Hematopoietic multipotent progenitor cell treated with erythropoietin and hydrocortisone succinate and interleukin-3 and kit ligand, for 17 days (in vitro differentiated cells): ENCODE results near the gene PLK5.
"Not testable (repeated sequence)": the region's sequence is repeated elsewhere in the genome, so short reads cannot be mapped to it uniquely, and the experiment has no call there.

Experiments
- DNase-seq: peaks from one replicate; pipeline ENCODE4 v3.0.0-alpha.2; 2015; ENCODE audit warnings: low spot score

Gene PLK5

GRCh38 chr19:1525343-1525742 lies 1.5 kb downstream of the PLK5 start:
- DNase-seq = no peak

GRCh38 chr19:1526066-1526778 lies 2.3 kb downstream of the PLK5 start:
- no peak for DNase-seq

- DNase-seq = no peak
Observed at GRCh38 chr19:1526979-1527649, 3.2 kb downstream of the PLK5 start.

GRCh38 chr19:1527650-1528309 lies 3.9 kb downstream of the PLK5 start:
- DNase-seq = no peak

- DNase-seq = no peak
Observed at GRCh38 chr19:1528596-1529429, 4.9 kb downstream of the PLK5 start.

GRCh38 chr19:1529430-1529816 lies 5.5 kb downstream of the PLK5 start:
- no peak for DNase-seq

- DNase-seq = not testable (repeated sequence)
Observed at GRCh38 chr19:1530856-1531255, 7.0 kb downstream of the PLK5 start.

- DNase-seq = no peak
Observed at GRCh38 chr19:1531587-1531986, 7.7 kb downstream of the PLK5 start.

- DNase-seq = no peak
Observed at GRCh38 chr19:1532003-1532402, 8.1 kb downstream of the PLK5 start.

- DNase-seq = no peak
Observed at GRCh38 chr19:1533510-1534150, 9.8 kb downstream of the PLK5 start.

GRCh38 chr19:1534972-1535371 lies 11.1 kb downstream of the PLK5 start:
- no peak for DNase-seq

- not testable (repeated sequence) for DNase-seq
Observed at GRCh38 chr19:1535699-1536098, 11.8 kb downstream of the PLK5 start.

GRCh38 chr19:1538978-1539377 lies 15.1 kb downstream of the PLK5 start:
- DNase-seq = no peak

- not testable (repeated sequence) for DNase-seq
Observed at GRCh38 chr19:1539749-1540148, 15.9 kb downstream of the PLK5 start.

- DNase-seq = no peak
Observed at GRCh38 chr19:1540365-1540925, 16.6 kb downstream of the PLK5 start.

GRCh38 chr19:1549332-1549945 lies 25.6 kb downstream of the PLK5 start:
- no peak for DNase-seq

GRCh38 chr19:1551068-1552040 lies 27.5 kb downstream of the PLK5 start:
- no peak for DNase-seq

- no peak for DNase-seq
Observed at GRCh38 chr19:1553415-1553814, 29.5 kb downstream of the PLK5 start.

GRCh38 chr19:1554968-1555367 lies 31.1 kb downstream of the PLK5 start:
- no peak for DNase-seq
